WTC11 (cell line): ENCODE data around the gene TCF7L2. TPM values are rescaled to one million over a fixed set of nuclear protein-coding genes. Genes with fewer than 3 reads are reported as not detected.

Experiments
- ATAC-seq: fragments of 200-7000 bp; cut with Tn5 transposase; 2 replicates; pipeline ENCODE4 v1.10.0; 2021; ENCODE audit warnings: mild to moderate bottlenecking, moderate library complexity
- CTCF ChIA-PET: fragments of 300-600 bp; sonication (Branson Sonifier 250); formaldehyde crosslinking; loops from one replicate; lab custom pipeline; 2021; ENCODE audit warnings: antibody characterized with exemption; lab: Charles Lee
- POLR2A ChIA-PET: fragments of 350-600 bp; sonication (Branson Sonifier 250); formaldehyde crosslinking; loops from one replicate; lab custom pipeline; 2021; ENCODE audit warnings: antibody characterized with exemption; lab: Charles Lee
- DNase-seq: peaks from one replicate; pipeline ENCODE4 v3.0.0; 2021; ENCODE audit warnings: low spot score
- H3K27ac Mint-ChIP-seq: 2 replicates; pipeline ENCODE4 v1.8.0; 2021; ENCODE audit warnings: mixed read lengths
- H3K27me3 Mint-ChIP-seq: 2 replicates; pipeline ENCODE4 v1.8.0; 2021; ENCODE audit warnings: low read depth, mild to moderate bottlenecking, moderate library complexity, mixed read lengths
- H3K36me3 Mint-ChIP-seq: 2 replicates; pipeline ENCODE4 v1.8.0; 2021; ENCODE audit warnings: mixed read lengths
- H3K4me1 Mint-ChIP-seq: 2 replicates; pipeline ENCODE4 v1.8.0; 2022; ENCODE audit warnings: mixed read lengths
- H3K4me3 Mint-ChIP-seq: 2 replicates; pipeline ENCODE4 v1.8.0; 2021; ENCODE audit warnings: mild to moderate bottlenecking, moderate library complexity, mixed read lengths
- H3K9me3 Mint-ChIP-seq: 2 replicates; pipeline ENCODE4 v1.8.0; 2021; ENCODE audit warnings: mixed read lengths
- AR ChIP-seq: fragments of 250-450 bp; sonication (Bioruptor Pico); IDR thresholded peaks from 2 replicates; pipeline ENCODE4 v1.9.0; 2021; ENCODE audit warnings: mild to moderate bottlenecking
- ARID4B ChIP-seq: sonication (generic); formaldehyde crosslinking; IDR thresholded peaks from 2 replicates; pipeline ENCODE4 v1.8.0; 2023; ENCODE audit warnings: missing genetic modification reagents, mild to moderate bottlenecking, borderline replicate concordance
- FOXJ3 ChIP-seq: sonication (generic); formaldehyde crosslinking; IDR thresholded peaks from 2 replicates; pipeline ENCODE4 v1.9.0; 2021; ENCODE audit warnings: missing genetic modification reagents, mild to moderate bottlenecking, borderline replicate concordance
- IRF1 ChIP-seq: sonication (generic); formaldehyde crosslinking; IDR thresholded peaks from 2 replicates; pipeline ENCODE4 v1.8.0; 2023; ENCODE audit warnings: missing genetic modification reagents
- JAZF1 ChIP-seq: fragments of 250-450 bp; sonication (Bioruptor Pico); IDR thresholded peaks from 2 replicates; pipeline ENCODE4 v1.9.0; 2021; ENCODE audit warnings: moderate library complexity, mild to moderate bottlenecking, inconsistent platforms
- MYBL2 ChIP-seq: sonication (generic); formaldehyde crosslinking; IDR thresholded peaks from 2 replicates; pipeline ENCODE4 v1.8.1; 2023; ENCODE audit warnings: mild to moderate bottlenecking, moderate library complexity, missing genetic modification reagents
- NR3C1 ChIP-seq: sonication (generic); formaldehyde crosslinking; conservative IDR thresholded peaks from 2 replicates; pipeline ENCODE4 v1.8.1; 2023; ENCODE audit warnings: low read depth, mild to moderate bottlenecking, missing genetic modification reagents
- PREB ChIP-seq: sonication (generic); formaldehyde crosslinking; IDR thresholded peaks from 2 replicates; pipeline ENCODE4 v1.8.1; 2022; ENCODE audit warnings: mild to moderate bottlenecking, missing genetic modification reagents, moderate library complexity, borderline replicate concordance
- RELA ChIP-seq: sonication (generic); formaldehyde crosslinking; IDR thresholded peaks from 2 replicates; pipeline ENCODE4 v1.8.1; 2022; ENCODE audit warnings: missing genetic modification reagents, mild to moderate bottlenecking, borderline replicate concordance
- SMAD3 ChIP-seq: sonication (generic); formaldehyde crosslinking; IDR thresholded peaks from 2 replicates; pipeline ENCODE4 v1.8.0; 2022; ENCODE audit warnings: missing genetic modification reagents, mild to moderate bottlenecking, borderline replicate concordance
- SOX15 ChIP-seq: fragments of 250-450 bp; sonication (Bioruptor Pico); IDR thresholded peaks from 2 replicates; pipeline ENCODE4 v1.9.0; 2021; ENCODE audit warnings: mild to moderate bottlenecking
- ZBTB43 ChIP-seq: sonication (generic); formaldehyde crosslinking; IDR thresholded peaks from 2 replicates; pipeline ENCODE4 v1.8.1; 2023; ENCODE audit warnings: mild to moderate bottlenecking, missing genetic modification reagents
- ZNF317 ChIP-seq: sonication (generic); formaldehyde crosslinking; IDR thresholded peaks from 2 replicates; pipeline ENCODE4 v1.8.1; 2023; ENCODE audit warnings: low read depth, mild to moderate bottlenecking, moderate library complexity, missing genetic modification reagents, borderline replicate concordance
- ZNF423 ChIP-seq: fragments of 250-450 bp; sonication (Bioruptor Pico); IDR thresholded peaks from 2 replicates; pipeline ENCODE4 v2.1.2; 2022; ENCODE audit warnings: mild to moderate bottlenecking, moderate library complexity
- ZNF512 ChIP-seq: sonication (generic); formaldehyde crosslinking; IDR thresholded peaks from 2 replicates; pipeline ENCODE4 v1.8.1; 2022; ENCODE audit warnings: missing genetic modification reagents, borderline replicate concordance
- ZSCAN18 ChIP-seq: fragments of 250-450 bp; sonication (Bioruptor Pico); IDR thresholded peaks from 2 replicates; pipeline ENCODE4 v2.1.2; 2022; ENCODE audit warnings: mild to moderate bottlenecking, moderate library complexity
- total RNA-seq: library from RNA; stranded (reverse); gene quantifications from 3 replicates; pipeline ENCODE4 v1.2.3, GENCODE V29; 2021

Gene TCF7L2
- total RNA-seq, 1 experiment from 2014 or later: 44.5 TPM

GRCh38 chr10:113000442-113000841 lies 50.4 kb downstream of the TCF7L2 start (continued):
- TF ChIP-seq SMAD3 (no peak), ZNF512 (CRISPR knock-in tag) (no peak), ZSCAN18 (no peak), JAZF1 (no peak), RELA (CRISPR knock-in tag) (no peak), ZNF317 (no peak), ARID4B (CRISPR knock-in tag) (no peak)

GRCh38 chr10:113000876-113001598 lies 51.0 kb downstream of the TCF7L2 start:
- peak; percentile 37 for DNase-seq
- POLR2A ChIA-PET: interaction anchor here (0.7 kb wide), 1 partner anchor 163 kb away, joined by 3 read pairs; no protein-coding TSS in a partner anchor
- Mint-ChIP-seq H3K9me3 (no peaks in the 10 kb centered on the region), H3K27me3 (no peaks in the 10 kb centered on the region), H3K27ac (peak overlapping the region; percentile 48), H3K4me1 (peaks cover 78% of the 10 kb centered on the region), H3K4me3 (no peak overlapping the region), H3K36me3 (peaks cover 17% of the 10 kb centered on the region)
- peak; percentile 76 for ATAC-seq
- CTCF ChIA-PET: no interaction called here
- TF ChIP-seq MYBL2 (no peak), AR (CRISPR knock-in tag) (no peak), IRF1 (CRISPR knock-in tag) (no peak), NR3C1 (CRISPR knock-in tag) (no peak), ARID4B (CRISPR knock-in tag) (no peak), PREB (CRISPR knock-in tag) (no peak), ZBTB43 (no peak), SMAD3 (no peak), SOX15 (CRISPR knock-in tag) (no peak), ZNF423 (CRISPR knock-in tag) (no peak), FOXJ3 (CRISPR knock-in tag) (no peak)
